Activated CD8-positive, alpha-beta memory T cell treated with anti-CD3 and anti-CD28 coated beads for 36 hours (primary cell): Measurements from ENCODE around the gene LPAR2. TPM values are rescaled to one million over a fixed set of nuclear protein-coding genes. Genes with fewer than 3 reads are reported as not detected.
"Not testable (repeated sequence)": the region's sequence is repeated elsewhere in the genome, so short reads cannot be mapped to it uniquely, and the experiment has no call there.

Experiments used
- CTCF ChIA-PET: fragments of 350-600 bp; sonication (Branson Sonifier 250); formaldehyde crosslinking; loops from one replicate; lab custom pipeline; 2021; ENCODE audit warnings: antibody characterized with exemption; lab: Charles Lee
- POLR2A ChIA-PET: fragments of 350-600 bp; sonication (Branson Sonifier 250); formaldehyde crosslinking; loops from one replicate; lab custom pipeline; 2021; ENCODE audit warnings: antibody characterized with exemption; lab: Charles Lee
- total RNA-seq, 2 experiments: library from RNA; stranded (reverse); gene quantifications; one replicate each; pipeline ENCODE4 v1.2.3, GENCODE V29; 2021

The LPAR2 gene
- total RNA-seq, 2 experiments from 2014 or later, result 24.9 to 25.5 TPM

DNA sequence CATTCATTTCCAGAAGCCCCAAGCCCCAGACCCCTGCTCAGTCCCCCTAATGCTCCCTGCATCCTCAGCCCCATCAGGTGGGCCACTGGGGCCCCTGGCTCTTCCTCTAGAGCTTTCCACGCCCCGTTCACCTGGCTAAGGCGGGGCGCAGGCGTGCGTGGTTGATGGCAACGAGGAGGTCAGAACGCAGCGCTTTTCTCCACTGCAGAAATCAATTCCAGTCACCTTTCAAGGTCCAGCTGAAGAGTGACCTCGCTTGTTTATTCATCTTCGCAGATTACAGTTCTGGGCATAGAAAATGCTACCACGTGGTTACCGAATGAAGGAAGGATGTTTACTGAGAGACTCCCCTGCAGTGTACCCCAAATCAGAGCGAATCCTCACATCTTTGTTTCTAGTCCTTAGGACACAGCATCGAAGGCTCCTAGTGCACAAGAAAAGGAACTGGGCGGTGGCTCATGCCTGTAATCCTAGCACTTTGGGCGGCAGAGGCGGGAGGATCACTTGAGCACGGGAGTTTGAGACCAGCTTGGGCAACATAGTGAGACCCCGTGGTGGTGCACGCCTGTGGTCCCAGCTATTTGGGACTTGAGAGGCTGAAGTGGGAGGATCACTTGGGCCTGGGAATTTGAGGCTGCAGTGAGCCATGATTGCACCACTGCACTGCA is 8.7 kb downstream of the LPAR2 start:
- ChIA-PET CTCF (interaction anchor here (0.7 to 1.3 kb wide), 2 partner anchors 25 to 157 kb away, joined by 5 to 9 read pairs; partner anchors contain the start of gene GMIP), POLR2A (interaction anchor here (1.3 kb wide), 1 partner anchor 9 kb away, joined by 4 read pairs; the partner anchor contains the start of gene LPAR2)

DNA sequence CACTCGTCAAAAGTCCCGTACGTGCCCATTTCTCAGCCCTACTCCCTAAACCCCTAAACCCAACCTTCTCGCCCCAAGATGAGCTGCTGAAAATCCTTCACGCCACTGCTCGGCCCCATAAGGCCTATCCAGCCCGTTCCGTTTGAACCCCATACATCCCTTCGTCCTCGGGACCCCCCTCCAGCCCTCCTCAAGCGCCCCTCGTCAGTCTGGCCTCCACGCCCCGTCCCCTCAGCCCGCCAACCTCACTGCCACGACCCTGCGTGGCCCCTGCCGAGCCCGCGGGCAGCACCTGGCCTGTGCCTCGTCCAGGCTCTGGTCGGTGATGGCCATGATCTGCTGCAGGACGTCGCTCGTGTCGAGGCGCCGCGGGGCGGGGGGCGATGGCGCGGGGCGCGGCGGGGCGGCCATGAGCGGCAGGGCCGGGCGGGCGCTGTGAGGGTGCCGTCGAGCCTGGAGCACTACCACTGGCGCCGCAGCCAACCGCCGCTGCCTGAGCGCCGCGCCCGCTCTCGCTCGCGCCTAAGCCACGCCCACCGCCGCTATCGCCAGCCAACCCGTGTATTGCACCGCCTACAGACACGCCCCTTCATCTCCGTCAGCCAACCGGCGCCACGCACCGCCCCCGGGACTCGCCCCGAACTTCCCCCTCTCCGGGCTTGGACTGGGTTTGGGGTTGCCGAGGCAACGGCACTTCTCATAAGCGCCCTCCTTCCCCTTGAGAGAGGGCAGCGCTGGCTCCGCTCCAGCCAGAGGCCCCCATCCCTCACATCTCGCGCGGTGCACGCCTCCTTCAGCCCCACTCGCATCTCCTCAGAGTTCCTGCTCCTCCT is 9.6 kb downstream of the LPAR2 start, which contains the start of gene PBX4:
PBX4 (minus strand) TSS at position 469 of the 833 bp plus-strand sequence; CDS start at position 411, 58 bp downstream.
- CTCF ChIA-PET, result no interaction called here
- POLR2A ChIA-PET, result interaction anchor here (1.0 to 1.3 kb wide), 2 partner anchors 10 to 19 kb away, joined by 3 to 4 read pairs; partner anchors contain the start of gene LPAR2

DNA sequence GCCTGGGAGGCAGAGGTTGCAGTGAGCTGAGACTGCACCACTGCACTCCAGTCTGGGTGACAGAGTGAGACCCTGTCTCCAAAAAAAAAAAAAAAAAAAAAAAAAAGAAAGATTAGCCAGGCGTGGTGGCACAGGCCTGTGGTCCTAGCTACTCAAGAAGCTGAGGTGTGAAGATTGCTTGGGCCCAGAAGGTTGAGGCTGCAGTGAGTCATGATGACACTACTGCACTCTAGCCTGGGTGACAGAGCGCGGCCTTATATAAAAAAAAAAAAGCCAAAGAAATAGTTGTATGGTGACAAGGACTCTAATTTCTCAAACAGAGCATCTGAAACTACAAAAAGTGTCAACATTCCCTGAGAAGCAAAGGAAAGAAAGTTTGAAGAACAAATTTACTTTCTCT is 12.9 kb downstream of the LPAR2 start:
- POLR2A ChIA-PET, result interaction anchor here (0.6 to 0.9 kb wide), 4 partner anchors 24 to 552 kb away, joined by 3 to 18 read pairs (median 5); partner anchors contain the start of gene ZNF486
- CTCF ChIA-PET, result interaction anchor here (0.7 to 0.8 kb wide), 2 partner anchors 60 to 74 kb away, joined by 3 to 4 read pairs; no protein-coding TSS in a partner anchor

DNA sequence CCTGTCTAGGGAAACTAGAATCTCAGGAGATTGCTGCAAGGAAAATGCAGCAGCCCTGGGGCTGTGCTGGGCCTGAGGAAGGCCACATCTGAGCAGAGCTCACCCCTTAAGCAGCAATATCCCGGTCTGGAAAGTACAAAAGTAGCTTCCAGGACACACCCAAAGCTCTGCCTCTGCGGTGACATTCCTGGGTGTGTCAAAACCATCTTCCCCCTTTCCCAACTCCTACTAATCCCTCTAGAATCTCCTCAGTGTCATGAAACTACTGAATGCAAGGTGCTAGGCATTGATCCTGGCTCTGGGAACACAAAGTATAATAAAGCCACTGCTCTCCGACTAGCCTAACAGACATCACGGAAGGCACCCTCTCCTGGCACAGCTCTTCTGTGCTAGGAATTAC is 14.5 kb downstream of the LPAR2 start:
- ChIA-PET POLR2A (interaction anchor here (0.7 to 1.5 kb wide), 2 partner anchors 24 to 49 kb away, joined by 3 read pairs; no protein-coding TSS in a partner anchor), CTCF (interaction anchor here (0.7 to 1.2 kb wide), 3 partner anchors 13 to 61 kb away, joined by 3 to 4 read pairs (median 3); partner anchors contain the start of gene GMIP)

DNA sequence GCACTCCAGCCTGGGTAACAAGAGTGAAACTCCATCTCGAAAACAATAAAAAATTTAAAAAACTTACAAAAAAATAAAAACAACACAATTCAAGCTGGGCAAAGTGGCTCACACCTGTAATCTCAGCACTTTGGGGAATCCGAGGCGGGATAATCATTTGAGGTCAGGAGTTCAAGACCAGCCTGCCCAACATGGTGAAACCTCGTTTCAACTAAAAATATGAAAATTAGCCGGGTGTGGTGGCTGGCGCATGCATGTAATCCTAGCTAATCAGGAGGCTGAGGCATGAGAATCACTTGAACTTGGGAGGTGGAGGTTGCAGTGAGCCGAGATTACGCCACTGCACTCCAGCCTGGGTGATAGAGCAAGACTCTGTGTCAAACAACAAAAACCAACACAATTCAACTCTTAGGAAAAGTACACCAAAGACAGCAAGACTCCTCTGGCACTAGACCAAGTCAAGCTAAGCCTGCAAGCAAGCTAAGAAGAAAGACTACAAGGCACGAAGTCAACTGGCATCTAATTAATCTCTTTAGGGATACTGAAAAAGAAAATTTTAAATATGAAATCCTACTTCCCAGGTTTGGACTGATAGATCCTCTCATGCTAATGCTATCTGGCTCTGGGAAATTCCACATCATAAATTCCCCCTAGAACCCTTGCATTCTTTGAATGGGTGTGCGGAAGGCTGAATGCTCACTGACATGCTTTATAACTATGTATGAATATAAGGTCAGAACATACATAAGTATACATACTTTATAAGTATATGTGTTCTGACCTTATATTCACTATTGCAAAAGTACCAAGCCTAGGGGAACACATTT is 17.4 kb downstream of the LPAR2 start:
- POLR2A ChIA-PET, result no interaction called here
- CTCF ChIA-PET, result interaction anchor here (1.3 to 1.4 kb wide), 2 partner anchors 30 to 56 kb away, joined by 3 read pairs; no protein-coding TSS in a partner anchor

DNA sequence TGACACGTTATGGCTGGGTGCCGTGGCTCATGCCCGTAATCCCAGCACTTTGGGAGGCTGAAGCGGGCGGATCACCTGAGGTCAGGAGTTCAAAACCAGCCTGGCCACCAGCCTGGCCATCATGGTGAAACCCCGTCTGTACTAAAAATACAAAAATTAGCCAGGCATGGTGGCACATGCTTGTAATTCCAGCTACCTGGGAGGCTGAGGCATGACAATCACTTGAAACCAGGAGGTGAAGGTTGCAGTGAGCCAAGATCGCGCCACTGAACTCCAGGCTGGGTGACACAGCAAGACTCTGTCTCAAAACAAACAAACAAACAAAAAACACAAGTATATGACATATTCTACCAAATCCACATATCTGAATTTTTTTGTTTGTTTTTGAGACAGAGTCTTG is 21.3 kb downstream of the LPAR2 start:
- CTCF ChIA-PET, result not testable (repeated sequence)
- POLR2A ChIA-PET, result interaction anchor here (0.9 kb wide), 1 partner anchor 22 kb away, joined by 3 read pairs; no protein-coding TSS in a partner anchor

DNA sequence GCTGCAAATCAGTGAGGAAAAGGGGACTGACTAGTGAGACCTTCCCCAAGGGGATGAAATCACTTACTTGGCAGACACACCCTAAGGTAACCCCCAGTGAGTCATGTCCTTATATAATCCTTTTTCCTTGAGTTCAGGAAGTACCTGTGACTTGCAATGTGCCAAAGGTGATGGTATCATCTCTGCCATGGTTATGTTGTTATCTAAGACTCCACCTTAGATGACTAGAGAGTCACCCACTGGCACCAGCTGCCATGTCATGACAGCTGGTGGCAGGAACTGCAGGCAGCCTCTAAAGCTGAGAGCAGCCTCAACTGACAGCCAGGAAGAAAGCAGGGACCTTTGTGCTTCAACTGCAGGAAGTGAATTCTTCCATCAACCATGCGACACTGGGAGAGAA is 22.0 kb downstream of the LPAR2 start:
- CTCF ChIA-PET, result no interaction called here
- POLR2A ChIA-PET, result interaction anchor here (0.7 to 0.9 kb wide), 3 partner anchors 11 to 58 kb away, joined by 3 to 8 read pairs (median 6); no protein-coding TSS in a partner anchor

DNA sequence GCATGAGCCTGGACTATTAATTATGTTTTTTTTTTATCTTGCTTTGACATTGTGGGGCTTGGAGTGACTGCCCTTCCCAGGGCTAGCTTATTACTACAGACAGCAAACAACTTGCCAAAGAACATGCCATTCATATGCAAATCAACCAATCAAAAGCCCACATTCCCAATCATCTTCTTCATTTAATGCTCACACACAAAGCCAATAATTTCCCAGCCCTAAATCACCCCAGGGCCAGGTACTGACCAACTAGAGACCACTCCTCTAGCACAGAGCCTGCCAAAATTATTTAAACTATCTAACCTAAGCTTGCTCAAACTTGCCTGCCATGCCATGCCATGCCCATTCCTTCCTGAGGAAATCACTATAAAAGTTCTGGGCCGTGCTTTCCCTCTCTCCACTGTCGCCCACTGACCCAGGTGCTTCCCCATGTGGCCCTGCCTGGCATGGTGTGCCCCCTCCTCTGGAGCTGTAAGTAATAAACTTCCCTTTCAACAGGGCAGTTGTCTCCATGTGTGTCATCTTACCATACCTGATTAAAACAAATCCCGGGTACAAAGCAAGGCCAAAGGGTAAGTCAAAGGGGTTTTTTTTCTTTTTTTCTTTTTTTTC is 25.2 kb downstream of the LPAR2 start:
- POLR2A ChIA-PET, result interaction anchor here (0.7 to 0.9 kb wide), 2 partner anchors 12 to 1310 kb away, joined by 3 read pairs; no protein-coding TSS in a partner anchor
- CTCF ChIA-PET, result interaction anchor here (1.4 to 1.9 kb wide), 2 partner anchors 11 to 18 kb away, joined by 3 to 5 read pairs; no protein-coding TSS in a partner anchor

DNA sequence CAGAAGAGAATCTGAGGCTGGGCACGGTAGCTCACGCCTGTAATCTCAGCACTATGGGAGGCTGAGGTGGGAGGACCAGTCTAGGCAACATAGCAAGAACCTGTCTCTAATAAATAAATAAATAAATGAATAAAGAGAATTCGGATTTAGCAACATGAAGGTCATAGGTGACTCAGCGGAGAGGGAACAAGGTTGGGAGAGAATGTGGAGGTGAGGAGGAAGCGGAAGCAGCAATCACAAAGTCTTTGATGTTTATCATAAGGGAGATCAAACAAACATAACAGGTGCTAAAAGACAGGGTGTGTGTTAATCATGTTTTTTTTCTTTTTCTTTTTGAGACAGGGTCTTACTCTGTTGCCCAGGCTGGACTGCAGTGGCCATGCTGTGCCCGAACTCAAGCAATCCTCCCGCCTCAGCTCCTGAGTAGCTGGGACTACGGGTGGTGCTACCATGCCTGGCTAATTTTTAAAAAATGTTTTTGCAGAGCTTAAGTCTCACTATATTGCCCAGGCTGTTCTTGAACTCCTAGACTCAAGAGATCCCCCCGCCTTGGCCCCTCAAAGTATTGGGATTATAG is 25.8 kb downstream of the LPAR2 start:
- ChIA-PET POLR2A (interaction anchor here (0.9 kb wide), 1 partner anchor 11 kb away, joined by 3 read pairs; no protein-coding TSS in a partner anchor), CTCF (interaction anchor here (1.0 to 1.9 kb wide), 3 partner anchors 11 to 48 kb away, joined by 3 to 5 read pairs (median 3); no protein-coding TSS in a partner anchor)

DNA sequence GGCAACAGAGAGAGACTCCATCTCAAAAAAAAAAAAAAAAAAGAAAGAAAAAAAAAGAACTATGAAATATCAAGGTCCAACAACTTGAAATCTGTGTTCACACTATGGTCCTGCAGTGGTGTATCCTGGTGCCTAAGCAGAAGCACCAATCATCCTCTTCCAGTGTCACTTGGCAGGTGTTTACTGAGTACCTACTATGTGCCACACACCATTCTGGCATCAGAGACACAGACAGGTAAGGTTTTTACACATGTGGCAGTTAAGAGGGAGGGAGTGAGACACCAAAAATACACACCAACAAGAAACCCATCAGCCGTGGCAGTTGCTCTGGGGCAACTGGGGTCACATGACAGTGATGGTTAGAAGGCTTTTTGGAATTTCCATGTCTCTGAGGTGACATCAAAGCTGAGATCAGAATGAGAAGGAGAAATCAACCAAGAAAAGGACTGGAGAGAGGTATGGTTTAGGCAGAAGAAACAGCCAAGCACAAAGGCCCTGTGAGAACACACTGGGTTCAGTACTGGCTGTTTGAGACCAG is 27.2 kb downstream of the LPAR2 start:
- POLR2A ChIA-PET, result no interaction called here
- CTCF ChIA-PET, result interaction anchor here (0.8 kb wide), 1 partner anchor 69 kb away, joined by 3 read pairs; no protein-coding TSS in a partner anchor

DNA sequence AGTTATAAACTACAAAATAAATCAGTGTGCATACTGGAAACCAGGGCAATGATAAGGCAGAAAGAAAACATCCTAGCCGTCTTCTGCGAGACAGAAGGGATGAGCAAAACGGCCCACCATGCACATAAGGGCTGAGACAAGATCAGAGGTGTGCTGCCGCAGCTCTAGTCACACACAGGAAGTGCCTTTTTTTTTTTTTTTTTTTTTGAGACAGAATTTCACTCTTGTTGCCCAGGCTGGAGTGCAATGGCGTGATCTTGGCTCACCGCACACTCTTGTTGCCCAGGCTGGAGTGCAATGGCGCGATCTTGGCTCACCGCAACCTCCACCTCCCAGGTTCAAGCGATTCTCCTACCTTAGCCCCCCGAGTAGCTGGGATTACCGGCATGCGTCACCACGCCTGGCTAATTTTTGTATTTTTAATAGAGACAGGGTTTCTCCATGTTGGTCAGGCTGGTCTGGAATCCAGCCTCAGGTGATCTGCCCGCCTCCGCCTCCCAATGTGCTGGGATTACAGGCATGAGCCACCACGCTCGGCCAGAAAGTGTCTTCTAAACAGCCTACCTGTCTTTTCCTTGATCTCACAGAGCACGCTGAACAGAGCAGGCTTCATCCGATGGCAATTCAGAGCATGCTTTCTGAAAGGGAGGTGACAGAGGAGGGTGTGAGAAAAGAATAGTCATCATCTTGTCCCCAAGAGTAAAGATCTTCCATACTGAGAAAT is 29.1 kb downstream of the LPAR2 start:
- POLR2A ChIA-PET, result interaction anchor here (0.6 to 1.4 kb wide), 7 partner anchors 9 to 115 kb away, joined by 3 to 14 read pairs (median 5); partner anchors contain the start of genes PBX4 and ZNF101
- CTCF ChIA-PET, result interaction anchor here (1.0 to 2.3 kb wide), 2 partner anchors 10 to 45 kb away, joined by 3 to 7 read pairs; no protein-coding TSS in a partner anchor

DNA sequence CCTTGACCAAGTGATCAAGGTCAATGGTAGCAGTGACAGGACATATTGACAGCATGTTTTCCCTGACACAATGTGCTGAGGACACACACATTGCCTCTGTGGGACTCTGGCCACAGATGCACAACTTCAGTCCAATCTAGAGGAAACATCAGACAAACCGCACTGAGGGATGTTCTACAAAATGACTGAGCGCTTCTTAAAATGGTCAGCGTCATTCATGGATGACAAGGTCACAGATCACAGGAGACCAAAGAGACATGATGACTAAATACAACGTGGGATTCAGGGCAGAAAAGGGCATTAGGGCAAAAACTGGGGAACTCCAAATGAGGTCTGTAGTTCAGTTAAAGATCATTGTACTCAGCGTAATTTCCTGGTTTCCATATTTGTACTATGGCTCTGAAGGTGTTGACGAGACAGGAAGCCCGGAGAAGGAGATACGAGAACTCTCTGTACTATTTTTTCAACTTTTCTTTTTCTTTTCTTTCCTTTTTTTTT is 30.2 kb downstream of the LPAR2 start:
- CTCF ChIA-PET, result interaction anchor here (0.6 to 2.3 kb wide), 2 partner anchors 9 to 44 kb away, joined by 3 to 7 read pairs; no protein-coding TSS in a partner anchor
- POLR2A ChIA-PET, result interaction anchor here (0.9 to 1.4 kb wide), 6 partner anchors 8 to 71 kb away, joined by 3 to 14 read pairs (median 5); partner anchors contain the start of gene ZNF101

DNA sequence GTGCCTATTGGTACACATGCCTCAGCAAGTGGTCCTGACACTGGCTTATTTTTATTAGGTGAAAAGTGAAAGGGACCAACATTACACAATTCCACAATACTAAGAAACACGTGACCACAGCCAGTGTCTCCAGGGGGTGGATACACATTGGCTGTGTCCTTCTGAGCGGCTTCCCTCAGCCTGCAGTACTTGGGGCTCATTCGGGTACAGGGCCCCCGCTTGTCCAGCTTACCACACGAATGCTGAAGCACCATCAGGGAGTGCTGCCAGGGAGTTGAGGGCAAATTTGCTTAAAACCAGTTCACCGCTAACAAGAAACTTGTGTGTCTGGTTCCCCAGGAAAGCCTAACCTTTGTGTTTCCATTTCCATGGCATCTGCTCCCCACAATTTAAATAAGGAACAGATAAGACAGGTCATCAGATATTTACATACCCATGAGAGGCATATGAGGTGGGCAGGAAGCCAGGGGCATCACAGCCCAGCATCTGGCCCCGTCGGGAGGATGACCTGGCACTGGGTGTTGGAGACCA is 32.8 kb downstream of the LPAR2 start:
- ChIA-PET CTCF (no interaction called here), POLR2A (interaction anchor here (1.2 kb wide), 1 partner anchor 10 kb away, joined by 3 read pairs; no protein-coding TSS in a partner anchor)

DNA sequence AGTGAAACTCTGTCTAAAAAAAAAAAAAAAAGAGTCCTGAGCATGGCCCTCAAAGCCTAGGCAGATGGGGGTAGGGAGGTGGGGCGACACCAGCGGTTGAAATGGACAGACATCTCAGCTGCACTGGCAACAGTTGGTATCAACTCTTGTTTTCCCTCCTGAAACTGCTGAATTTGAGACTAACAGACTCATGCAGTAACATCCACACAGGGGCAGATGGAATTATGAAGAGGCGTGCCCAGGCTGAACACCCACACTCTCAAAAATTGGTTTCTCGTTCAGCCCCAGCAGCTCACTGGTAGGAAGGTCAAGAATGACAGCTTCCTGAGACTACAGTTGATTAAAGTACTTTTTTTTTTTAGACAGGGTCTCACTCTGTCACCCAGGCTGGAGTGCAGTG is 33.6 kb downstream of the LPAR2 start:
- CTCF ChIA-PET, result interaction anchor here (0.5 to 1.3 kb wide), 3 partner anchors 22 to 49 kb away, joined by 3 read pairs; partner anchors contain the start of gene GMIP

DNA sequence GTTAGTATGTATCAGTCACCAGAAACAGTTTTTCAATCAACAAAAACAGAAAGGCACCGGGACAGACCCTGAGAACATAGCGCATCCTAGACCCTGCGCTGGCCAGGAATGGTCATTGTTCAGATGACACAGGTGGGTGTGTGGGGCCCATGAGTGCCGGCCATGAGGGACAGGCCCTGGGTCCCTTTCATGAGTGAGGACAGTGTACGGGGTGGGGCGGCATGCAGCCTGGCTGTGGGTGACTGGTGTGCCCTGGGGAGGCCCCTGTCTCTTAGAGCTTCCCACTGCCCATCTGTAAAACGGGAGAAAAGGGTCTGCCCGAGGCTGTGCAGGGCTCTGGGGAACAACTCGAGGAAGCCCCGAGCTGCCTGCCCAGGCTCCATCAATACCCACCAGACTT is 35.3 kb downstream of the LPAR2 start:
- CTCF ChIA-PET, result interaction anchor here (0.6 to 2.1 kb wide), 2 partner anchors 10 to 21 kb away, joined by 3 to 5 read pairs; no protein-coding TSS in a partner anchor
- POLR2A ChIA-PET, result no interaction called here

More for the DNA sequence above, 33.6 kb downstream of the LPAR2 start:
- POLR2A ChIA-PET, result interaction anchor here (1.2 kb wide), 1 partner anchor 11 kb away, joined by 3 read pairs; no protein-coding TSS in a partner anchor
